AG09309 (cell line): ENCODE results near the gene COX20.

ENCODE experiments used
- DNase-seq: peaks from one replicate; pipeline ENCODE4 v3.0.0-alpha.2; 2010; ENCODE audit warnings: low read depth
- H3K4me3 ChIP-seq: 2 replicates; pipeline ENCODE4 v1.5.1; 2011; ENCODE audit warnings: mild to moderate bottlenecking, low read depth, low read length, moderate library complexity; ENCODE audit not compliant: control insufficient read depth
- TF ChIP-seq, protein P1 (sequence below): IDR thresholded peaks from 2 replicates; pipeline ENCODE4 v1.5.1; 2011; ENCODE audit warnings: mild to moderate bottlenecking, low read depth, low read length, inconsistent platforms; ENCODE audit not compliant: insufficient read depth, control insufficient read depth; ENCODE audit errors: missing control alignments

Gene COX20

GRCh38 chr1:244864253-244865027, 29.0 kb downstream of the COX20 start, which contains the start of gene HNRNPU:
HNRNPU (minus strand) TSS chr1:244864543; CDS start chr1:244864307, 236 bp downstream.
- TF ChIP-seq, protein P1, sequence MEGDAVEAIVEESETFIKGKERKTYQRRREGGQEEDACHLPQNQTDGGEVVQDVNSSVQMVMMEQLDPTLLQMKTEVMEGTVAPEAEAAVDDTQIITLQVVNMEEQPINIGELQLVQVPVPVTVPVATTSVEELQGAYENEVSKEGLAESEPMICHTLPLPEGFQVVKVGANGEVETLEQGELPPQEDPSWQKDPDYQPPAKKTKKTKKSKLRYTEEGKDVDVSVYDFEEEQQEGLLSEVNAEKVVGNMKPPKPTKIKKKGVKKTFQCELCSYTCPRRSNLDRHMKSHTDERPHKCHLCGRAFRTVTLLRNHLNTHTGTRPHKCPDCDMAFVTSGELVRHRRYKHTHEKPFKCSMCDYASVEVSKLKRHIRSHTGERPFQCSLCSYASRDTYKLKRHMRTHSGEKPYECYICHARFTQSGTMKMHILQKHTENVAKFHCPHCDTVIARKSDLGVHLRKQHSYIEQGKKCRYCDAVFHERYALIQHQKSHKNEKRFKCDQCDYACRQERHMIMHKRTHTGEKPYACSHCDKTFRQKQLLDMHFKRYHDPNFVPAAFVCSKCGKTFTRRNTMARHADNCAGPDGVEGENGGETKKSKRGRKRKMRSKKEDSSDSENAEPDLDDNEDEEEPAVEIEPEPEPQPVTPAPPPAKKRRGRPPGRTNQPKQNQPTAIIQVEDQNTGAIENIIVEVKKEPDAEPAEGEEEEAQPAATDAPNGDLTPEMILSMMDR: peak; percentile 8
- peak within 1 kb of the TSS; percentile 93 for H3K4me3 ChIP-seq
- DNase-seq: peak; percentile 86

DNA sequence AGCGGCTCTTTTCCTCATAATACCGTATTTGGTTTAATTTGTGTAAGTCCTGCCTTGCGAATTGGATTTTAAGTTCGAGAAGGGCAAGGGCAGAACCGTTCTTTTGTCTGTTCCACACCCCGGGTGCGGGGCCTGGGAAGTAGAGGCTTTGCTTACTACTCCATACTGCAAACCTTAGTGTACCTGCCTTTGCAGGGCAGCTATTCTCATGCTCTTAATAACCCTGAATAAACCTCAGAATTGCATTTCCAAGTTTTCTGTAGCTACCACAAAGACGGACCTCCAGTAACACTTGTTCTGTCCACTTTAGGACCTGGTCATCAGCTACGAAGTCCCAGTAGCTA, 29.5 kb downstream of the COX20 start:
- DNase-seq: no peak
- TF ChIP-seq, protein P1: no peak

DNA sequence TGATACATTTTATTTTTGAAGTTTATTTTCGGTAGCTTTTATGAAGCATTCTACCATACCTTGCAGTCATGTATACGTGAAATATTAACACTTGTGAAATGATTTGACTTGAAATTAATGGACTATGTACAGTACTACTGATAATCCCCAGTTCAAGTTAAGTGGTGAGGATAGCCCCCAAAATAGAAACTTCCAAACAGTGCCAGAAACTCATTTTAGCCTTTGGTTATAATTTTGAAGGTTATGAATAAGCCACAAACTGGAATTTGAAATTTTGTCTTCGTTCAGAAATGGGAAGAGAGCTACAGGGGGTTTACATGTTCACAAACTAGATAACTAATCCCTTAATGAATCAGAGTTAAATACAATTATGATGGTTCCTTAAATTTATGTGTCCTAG, 30.4 kb downstream of the COX20 start:
- TF ChIP-seq, protein P1: no peak
- H3K4me3 ChIP-seq: no peak overlapping the region
- no peak for DNase-seq

More for the DNA sequence above, 29.5 kb downstream of the COX20 start:
- H3K4me3 ChIP-seq: peak overlapping the region; percentile 28

DNA sequence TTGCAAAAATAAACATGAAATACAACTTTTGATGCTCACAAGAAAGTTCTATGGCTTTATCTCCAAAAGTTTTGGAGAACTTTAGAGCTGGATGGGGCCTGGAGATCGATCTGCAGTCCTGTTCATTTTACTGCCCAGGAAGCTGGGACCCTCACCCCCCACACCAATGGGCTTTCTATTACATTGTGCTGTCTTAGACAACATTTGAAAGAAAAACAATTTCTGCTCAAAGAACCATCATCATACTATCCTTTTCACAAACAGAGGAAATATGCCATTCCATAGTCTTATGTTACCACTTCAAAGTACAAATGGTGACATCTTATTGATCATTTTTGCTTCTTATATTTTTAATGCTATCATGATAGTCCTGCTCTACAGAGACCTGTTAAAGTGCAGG, 30.9 kb downstream of the COX20 start:
- H3K4me3 ChIP-seq: no peak overlapping the region
- TF ChIP-seq, protein P1: no peak
- no peak for DNase-seq

DNA sequence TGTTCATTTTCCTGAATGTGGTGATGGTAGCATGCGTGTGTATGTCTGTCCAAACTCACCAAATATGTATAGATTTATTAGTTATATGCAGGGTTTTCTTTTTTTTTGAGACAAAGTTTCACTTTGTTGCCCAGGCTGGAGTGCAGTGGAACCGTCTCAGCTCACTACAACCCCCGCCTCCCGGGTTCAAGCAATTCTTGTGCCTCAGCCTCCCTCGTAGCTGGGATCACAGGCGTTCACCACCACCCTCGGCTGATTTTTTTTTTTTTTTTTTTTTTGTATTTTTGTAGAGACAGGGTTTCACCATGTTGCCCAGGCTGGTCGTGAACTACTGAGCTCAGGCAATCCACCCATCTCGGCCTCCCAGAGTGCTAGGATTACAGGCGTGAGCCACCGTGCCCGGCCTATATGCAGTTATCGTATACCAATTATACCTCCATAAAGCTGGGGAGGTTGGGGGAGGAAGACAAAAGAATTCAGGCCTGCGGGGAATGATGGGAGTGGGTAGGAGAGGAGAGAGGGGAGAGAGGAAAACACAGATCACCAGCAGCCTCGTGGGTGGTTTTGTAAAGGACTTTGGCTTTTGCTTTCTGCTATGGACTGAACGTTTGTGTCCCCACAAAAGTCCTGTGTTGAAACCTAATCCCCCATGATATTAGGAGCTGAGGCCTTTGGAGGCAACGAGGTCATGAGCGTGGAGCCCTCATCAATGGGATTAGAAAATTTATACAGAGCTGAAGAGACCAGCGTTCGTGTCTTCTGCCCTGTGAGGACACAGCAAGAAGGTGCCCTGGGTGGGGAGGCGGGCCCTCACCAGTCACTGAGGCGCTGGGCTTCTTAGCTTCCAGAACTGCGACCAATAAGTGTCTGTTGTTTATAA, 33.3 kb downstream of the COX20 start:
- DNase-seq: no peak

GRCh38 chr1:244869364-244869827, 33.9 kb downstream of the COX20 start:
- TF ChIP-seq, protein P1: no peak
- DNase-seq: no peak
- no peak overlapping the region for H3K4me3 ChIP-seq

More for the DNA sequence above, 33.3 kb downstream of the COX20 start:
- no peak overlapping the region for H3K4me3 ChIP-seq
- TF ChIP-seq, protein P1: no peak
